GM12873 (cell line): Measurements from ENCODE around the gene AKAP1.

Source experiments
- CTCF ChIP-seq: IDR thresholded peaks from 2 replicates; pipeline ENCODE4 v1.5.1; 2012; ENCODE audit warnings: low read depth, mild to moderate bottlenecking, moderate library complexity, low read length, control low read depth; ENCODE audit not compliant: insufficient read depth; ENCODE audit errors: missing control alignments

Gene AKAP1

GRCh38 chr17:57142925-57143324, 57.9 kb downstream of the AKAP1 start:
- TF ChIP-seq CTCF = no peak

GRCh38 chr17:57143361-57143760, 58.3 kb downstream of the AKAP1 start:
- no peak for TF ChIP-seq CTCF

- TF ChIP-seq CTCF = no peak
Observed at GRCh38 chr17:57143919-57144318, 58.9 kb downstream of the AKAP1 start.

GRCh38 chr17:57144567-57144966, 59.5 kb downstream of the AKAP1 start:
- no peak for TF ChIP-seq CTCF

GRCh38 chr17:57145347-57145746, 60.3 kb downstream of the AKAP1 start:
- no peak for TF ChIP-seq CTCF

GRCh38 chr17:57146273-57146672, 61.2 kb downstream of the AKAP1 start:
- no peak for TF ChIP-seq CTCF

GRCh38 chr17:57151798-57152197, 66.8 kb downstream of the AKAP1 start:
- TF ChIP-seq CTCF = no peak
